ENCODE results near the gene FLT1. TPM values are rescaled to one million over a fixed set of nuclear protein-coding genes. Genes with fewer than 3 reads are reported as not detected.

FLT1 gene
- 3.3 and 10.1 TPM in 2 replicates for total RNA-seq

DNA sequence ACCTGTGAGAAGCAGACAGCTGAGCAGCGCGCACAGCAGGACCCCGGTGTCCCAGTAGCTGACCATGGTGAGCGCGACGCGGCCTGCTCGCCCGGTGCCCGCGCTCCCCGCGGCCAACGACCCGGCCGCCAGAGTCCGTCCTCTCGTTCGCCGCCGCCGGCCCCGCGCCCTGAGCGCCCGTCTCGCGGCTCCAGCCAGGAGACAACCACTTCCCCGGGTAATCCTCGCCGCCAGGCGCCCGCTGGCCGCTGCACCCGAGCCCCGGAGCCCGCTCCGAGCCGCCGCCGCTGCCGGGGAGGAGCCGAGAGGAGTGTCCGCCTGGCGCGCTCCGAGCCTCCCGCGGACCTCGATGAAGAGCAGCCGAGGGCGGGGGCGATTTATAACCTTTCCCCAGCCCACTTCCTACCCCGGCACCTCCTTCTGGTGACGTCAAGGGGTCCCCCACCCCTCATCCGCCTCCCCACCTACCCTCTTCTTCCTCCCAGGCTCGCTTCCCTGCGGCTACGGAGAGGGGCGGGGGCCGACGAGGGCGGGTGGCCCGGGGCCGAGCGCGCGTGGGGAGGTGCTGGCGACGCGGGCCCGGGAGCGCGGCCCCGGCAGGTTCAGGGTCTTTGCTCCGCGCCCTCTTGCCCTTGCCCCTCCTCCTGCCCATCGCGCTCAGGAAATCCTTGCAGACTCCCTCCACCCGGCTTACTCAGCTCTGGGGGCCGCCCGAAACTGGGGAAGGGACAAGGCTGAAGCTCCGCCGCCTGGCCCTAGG is at the start of gene FLT1:
FLT1 (minus strand) TSS at position 351 of the 760 bp plus-strand sequence; CDS start at position 66, 285 bp downstream.

Other genes with a start within 250 kb of the FLT1 start
- gene POMP, start 164.0 kb upstream of the FLT1 start, total RNA-seq = 86.1 and 98.6 TPM in 2 replicates
- gene SLC46A3, start 223.8 kb upstream of the FLT1 start, total RNA-seq = 5.8 and 6.5 TPM in 2 replicates